AG04450 (cell line): ENCODE results near the gene FAM98B. TPM values are rescaled to one million over a fixed set of nuclear protein-coding genes. Genes with fewer than 3 reads are reported as not detected.
A peak's percentile ranks its signal among the peaks of the same experiment; 100 is the strongest.

Experiments used
- CTCF ChIA-PET: fragments of 300-600, 350-600 bp; formaldehyde crosslinking; extraction: SDS; loops from one replicate; lab custom pipeline; 2022; ENCODE audit warnings: antibody characterized with exemption, inconsistent platforms; lab: Charles Lee
- POLR2A ChIA-PET: fragments of 350-600 bp; formaldehyde crosslinking; extraction: SDS; loops from one replicate; lab custom pipeline; 2021; ENCODE audit warnings: antibody characterized with exemption, inconsistent platforms; lab: Yijun Ruan, JAX
- DNase-seq: peaks from one replicate; pipeline ENCODE4 v3.0.0-alpha.2; 2011; ENCODE audit warnings: low read depth, low spot score
- H3K27ac ChIP-seq: one replicate; pipeline ENCODE4 v1.5.1; 2012; ENCODE audit warnings: low read depth, low read length, control low read depth
- H3K27me3 ChIP-seq: one replicate; pipeline ENCODE4 v1.6.0; 2012; ENCODE audit warnings: low read length; ENCODE audit not compliant: control insufficient read depth, insufficient read depth
- H3K4me3 ChIP-seq: 2 replicates; pipeline ENCODE4 v1.5.1; 2011; ENCODE audit warnings: mild to moderate bottlenecking, low read depth, low read length, control low read depth
- H3K9me3 ChIP-seq: 2 replicates; pipeline ENCODE4 v1.5.1; 2012; ENCODE audit warnings: low read length; ENCODE audit not compliant: control insufficient read depth, insufficient read depth
- polyA plus RNA-seq: library from polyadenylated mRNA; depleted of rRNA; stranded (reverse); fragments of >200 nt; gene quantifications from 2 replicates; pipeline ENCODE4 v1.2.3, GENCODE V29; 2011
- TF ChIP-seq, protein P1 (sequence below): IDR thresholded peaks from 2 replicates; pipeline ENCODE4 v1.5.1; 2011; ENCODE audit warnings: low read depth, low read length, control low read depth, inconsistent platforms

The FAM98B gene
- polyA plus RNA-seq, 1 experiment: 19.6 TPM

DNA sequence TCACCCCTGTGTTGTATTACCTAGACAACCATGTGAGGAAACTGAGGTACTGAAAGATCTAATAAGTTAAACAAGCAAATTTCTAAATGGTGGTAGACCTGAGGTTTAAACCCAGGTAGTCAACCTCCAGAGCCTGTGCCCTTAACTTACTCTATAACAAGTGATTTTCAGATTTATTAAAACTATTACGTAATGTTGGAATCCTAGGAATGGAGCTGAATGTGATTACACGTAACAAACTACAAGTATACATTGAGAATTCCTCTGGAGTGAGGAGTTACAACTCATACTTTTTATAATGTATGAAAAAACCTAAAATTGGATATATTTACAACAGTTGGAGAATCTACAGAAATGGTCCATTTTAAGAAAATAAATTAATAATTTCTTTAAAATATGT lies 18.0 kb downstream of the FAM98B start:
- Histone ChIP-seq H3K27me3 (no peaks in the 10 kb centered on the region), H3K9me3 (no peaks in the 10 kb centered on the region), H3K27ac (no peak overlapping the region), H3K4me3 (no peak overlapping the region)
- POLR2A ChIA-PET: interaction anchor here (0.6 to 0.7 kb wide), 2 partner anchors 11 to 18 kb away, joined by 3 to 4 read pairs; partner anchors contain the start of gene FAM98B
- CTCF ChIA-PET: interaction anchor here (0.9 to 4.9 kb wide), 10 partner anchors 25 to 227 kb away, joined by 3 to 32 read pairs (median 4); partner anchors contain the start of gene RASGRP1
- TF ChIP-seq, protein P1, sequence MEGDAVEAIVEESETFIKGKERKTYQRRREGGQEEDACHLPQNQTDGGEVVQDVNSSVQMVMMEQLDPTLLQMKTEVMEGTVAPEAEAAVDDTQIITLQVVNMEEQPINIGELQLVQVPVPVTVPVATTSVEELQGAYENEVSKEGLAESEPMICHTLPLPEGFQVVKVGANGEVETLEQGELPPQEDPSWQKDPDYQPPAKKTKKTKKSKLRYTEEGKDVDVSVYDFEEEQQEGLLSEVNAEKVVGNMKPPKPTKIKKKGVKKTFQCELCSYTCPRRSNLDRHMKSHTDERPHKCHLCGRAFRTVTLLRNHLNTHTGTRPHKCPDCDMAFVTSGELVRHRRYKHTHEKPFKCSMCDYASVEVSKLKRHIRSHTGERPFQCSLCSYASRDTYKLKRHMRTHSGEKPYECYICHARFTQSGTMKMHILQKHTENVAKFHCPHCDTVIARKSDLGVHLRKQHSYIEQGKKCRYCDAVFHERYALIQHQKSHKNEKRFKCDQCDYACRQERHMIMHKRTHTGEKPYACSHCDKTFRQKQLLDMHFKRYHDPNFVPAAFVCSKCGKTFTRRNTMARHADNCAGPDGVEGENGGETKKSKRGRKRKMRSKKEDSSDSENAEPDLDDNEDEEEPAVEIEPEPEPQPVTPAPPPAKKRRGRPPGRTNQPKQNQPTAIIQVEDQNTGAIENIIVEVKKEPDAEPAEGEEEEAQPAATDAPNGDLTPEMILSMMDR: no peak
- DNase-seq: no peak

DNA sequence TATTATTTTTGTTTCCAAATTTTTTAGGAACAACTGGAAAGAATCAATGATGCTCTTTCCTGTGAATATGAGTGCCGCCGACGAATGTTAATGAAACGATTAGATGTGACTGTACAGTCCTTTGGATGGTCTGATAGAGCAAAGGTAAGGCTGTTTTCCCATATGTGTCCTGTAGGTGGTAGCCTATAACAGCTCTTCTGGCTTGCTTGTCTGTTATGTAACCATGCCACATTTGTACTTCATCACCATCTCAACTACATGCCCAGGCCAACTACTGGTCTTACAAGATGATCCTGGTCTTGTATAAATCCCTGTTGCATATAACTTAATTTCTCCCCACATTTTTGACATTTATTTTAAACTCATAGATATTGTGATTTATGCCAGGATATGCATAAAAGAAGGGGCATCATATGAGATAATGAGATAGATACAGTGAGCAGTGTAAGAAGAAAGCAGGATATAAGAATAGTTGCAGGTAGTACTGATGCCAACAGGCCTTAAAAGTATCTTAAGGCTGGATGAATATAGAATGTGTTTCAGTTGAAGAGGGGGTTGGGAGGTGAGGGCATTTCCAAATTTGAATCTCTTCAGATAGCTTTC lies 20.3 kb downstream of the FAM98B start:
- no peaks in the 10 kb centered on the region for H3K9me3 ChIP-seq
- DNase-seq: no peak
- no peak overlapping the region for H3K27ac ChIP-seq
- H3K27me3 ChIP-seq: no peaks in the 10 kb centered on the region
- CTCF ChIA-PET: interaction anchor here (0.7 to 6.8 kb wide), 13 partner anchors 14 to 226 kb away, joined by 3 to 45 read pairs (median 5); partner anchors contain the start of gene RASGRP1
- H3K4me3 ChIP-seq: no peak overlapping the region
- TF ChIP-seq, protein P1: peak; percentile 84
- POLR2A ChIA-PET: interaction anchor here (0.6 kb wide), 1 partner anchor 478 kb away, joined by 7 read pairs; no protein-coding TSS in a partner anchor

DNA sequence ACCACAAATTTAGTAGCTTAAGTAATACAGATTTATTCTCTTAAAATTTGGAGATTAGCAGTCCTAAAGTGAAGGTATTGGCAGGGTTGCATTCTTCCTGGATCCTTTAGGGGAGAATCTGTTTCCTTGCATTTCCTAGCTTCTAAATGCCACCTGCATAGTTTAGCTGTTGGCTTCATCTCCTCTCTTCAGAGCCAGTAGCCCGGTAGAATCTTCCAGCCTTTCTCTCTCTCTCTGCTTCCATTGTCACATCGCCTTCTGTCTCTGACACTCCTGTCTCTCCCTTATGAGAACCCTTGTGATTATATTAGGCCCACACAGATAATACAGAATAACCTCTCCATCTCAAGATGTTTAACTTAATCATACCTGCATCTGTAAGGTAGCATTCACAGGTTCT lies 21.4 kb downstream of the FAM98B start:
- Histone ChIP-seq H3K27me3 (no peaks in the 10 kb centered on the region), H3K9me3 (no peaks in the 10 kb centered on the region), H3K27ac (no peak overlapping the region), H3K4me3 (no peak overlapping the region)
- TF ChIP-seq, protein P1: no peak
- POLR2A ChIA-PET: no interaction called here
- no peak for DNase-seq
- CTCF ChIA-PET: interaction anchor here (1.1 to 6.8 kb wide), 10 partner anchors 14 to 225 kb away, joined by 4 to 45 read pairs (median 6); partner anchors contain the start of gene RASGRP1

DNA sequence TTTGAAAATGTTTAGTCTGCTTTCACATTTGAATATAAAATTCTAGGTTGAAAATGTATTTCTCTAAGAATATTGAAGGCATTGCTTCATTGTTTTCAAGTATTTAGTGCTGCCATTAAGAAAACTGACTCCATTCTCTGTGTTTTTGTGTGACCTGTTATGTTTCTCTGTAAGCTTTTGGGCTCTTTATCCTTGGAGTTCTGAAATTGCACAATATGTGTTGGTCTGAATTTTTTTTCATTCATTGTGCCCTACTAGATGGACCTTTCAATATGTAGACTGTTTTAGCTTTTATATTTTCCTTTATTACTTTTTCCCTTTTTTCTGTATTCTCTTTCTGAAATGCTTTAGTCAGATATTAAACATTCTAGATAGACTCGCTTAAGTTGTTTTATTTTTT lies 22.2 kb downstream of the FAM98B start:
- DNase-seq: no peak
- H3K27ac ChIP-seq: no peak overlapping the region
- TF ChIP-seq, protein P1: no peak
- no peak overlapping the region for H3K4me3 ChIP-seq
- H3K9me3 ChIP-seq: no peaks in the 10 kb centered on the region
- ChIA-PET POLR2A (no interaction called here), CTCF (interaction anchor here (1.7 to 6.8 kb wide), 4 partner anchors 88 to 224 kb away, joined by 6 to 45 read pairs (median 30); partner anchors contain the start of gene RASGRP1)
- no peaks in the 10 kb centered on the region for H3K27me3 ChIP-seq

DNA sequence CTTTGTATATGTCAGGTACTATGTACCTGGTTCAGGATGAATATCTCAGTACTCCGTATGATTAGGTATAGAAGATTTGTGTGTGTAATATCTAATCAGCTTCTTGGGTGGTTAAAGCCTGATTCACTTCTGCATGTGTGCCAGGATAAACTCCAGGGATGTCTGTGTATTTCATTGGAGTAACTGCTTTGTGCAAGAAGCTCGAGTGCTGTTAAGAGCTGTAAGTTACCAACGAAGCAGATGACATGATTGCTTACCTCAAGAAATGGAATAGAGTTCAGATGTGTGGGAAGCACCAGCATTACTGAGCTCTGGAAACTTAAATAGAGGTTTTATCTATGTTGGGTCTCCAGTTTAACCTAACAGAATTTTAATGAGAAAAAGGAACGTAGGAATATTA lies 23.7 kb downstream of the FAM98B start:
- no peak overlapping the region for H3K27ac ChIP-seq
- DNase-seq: no peak
- POLR2A ChIA-PET: no interaction called here

More for the DNA sequence above, 23.7 kb downstream of the FAM98B start:
- Histone ChIP-seq H3K9me3 (no peaks in the 10 kb centered on the region), H3K27me3 (no peaks in the 10 kb centered on the region), H3K4me3 (no peak overlapping the region)
- CTCF ChIA-PET: interaction anchor here (0.6 to 6.8 kb wide), 5 partner anchors 37 to 475 kb away, joined by 5 to 30 read pairs (median 15); partner anchors contain the start of gene RASGRP1
- TF ChIP-seq, protein P1: no peak
